Adrenal gland (tissue), 12 donors: ENCODE results near the gene MYO7A. TPM values are rescaled to one million over a fixed set of nuclear protein-coding genes. Genes with fewer than 3 reads are reported as not detected.

Experiments
- DNase-seq, 7 donors: peaks; one replicate each; pipeline ENCODE4 v3.0.0-alpha.2; 2019 to 2020
- H3K27ac ChIP-seq, 5 donors: fragments of 200-600 bp; sonication (generic) in 4 of 5; 1 replicate in 3 of 5; 2 replicates in 2 of 5; pipeline versions ENCODE4 v1.5.1 to v1.8.0; 2016 to 2020; ENCODE audit warnings: mild to moderate bottlenecking in 1 of 5
- H3K27me3 ChIP-seq: fragments of 200-600 bp; 2 replicates; pipeline ENCODE4 v1.8.0; 2021
- H3K36me3 ChIP-seq, 2 donors: fragments of 200-600 bp; replicated peaks in 1 of 2; 1 replicate in 1 of 2; 2 replicates in 1 of 2; pipeline versions ENCODE4 v1.5.1 to v1.8.0; 2018 to 2022
- H3K4me1 ChIP-seq, 2 donors: fragments of 200-600 bp; replicated peaks in 1 of 2; 1 replicate in 1 of 2; 2 replicates in 1 of 2; pipeline versions ENCODE4 v1.5.1 to v1.8.0; 2018 to 2021
- H3K4me3 ChIP-seq, 4 donors: fragments of 200-600 bp; sonication (generic) in 3 of 4; one replicate each; pipeline ENCODE4 v1.5.1; 2016 to 2018
- H3K9me3 ChIP-seq, 3 donors: fragments of 200-600 bp; sonication (generic) in 1 of 3; replicated peaks in 1 of 3; 1 replicate in 2 of 3; 2 replicates in 1 of 3; pipeline versions ENCODE4 v1.5.1 to v1.8.0; 2016 to 2021
- CTCF ChIP-seq, 6 experiments: fragments of 450-650 bp in 4 of 6; fragments of 200-600 bp in 2 of 6; sonication (generic) in 1 of 6; IDR thresholded peaks; 1 replicate in 5 of 6; 2 replicates in 1 of 6; pipeline versions ENCODE4 v1.5.1 to v1.8.0; 2016 to 2021; ENCODE audit warnings: antibody characterized with exemption in 6 of 6, mild to moderate bottlenecking in 2 of 6, moderate library complexity in 1 of 6
- POLR2A ChIP-seq, 2 donors: fragments of 450-650 bp; IDR thresholded peaks; one replicate each; pipeline ENCODE4 v1.6.1; 2017; ENCODE audit warnings: antibody characterized with exemption in 2 of 2, mild to moderate bottlenecking in 2 of 2, moderate library complexity in 1 of 2
- WGBS, 4 donors: extraction: QIAGEN DNeasy Blood & Tissue Kit in 2 of 4; methylation state at CpG; one replicate each; pipeline versions ENCODE4 v1.1.5 to v1.1.7; 2013 to 2017; 5-methylcytosine and 5-hydroxymethylcytosine counted together
- intact Hi-C, 2 donors: fragments of 100-400 bp; cut with DNase I; formaldehyde crosslinking; loops; one replicate each; pipeline versions ENCODE4 v1.14.1 to v1.15.0; 2022 to 2023
- polyA plus RNA-seq, 3 donors: library from polyadenylated mRNA; stranded (reverse); fragments of 200-250 nt in 2 of 3; fragments of 350-450 nt in 1 of 3; fragmentation: Illumina TruSeq in 1 of 3; extraction: RNeasy Lipid Tissue Mini Kit (QIAGEN cat#74804) in 1 of 3; gene quantifications; one replicate each; pipeline ENCODE4 v1.2.3, GENCODE V29; 2013 to 2014
- total RNA-seq, 9 donors: library from RNA; depleted of rRNA in 4 of 9; stranded (reverse); fragments of >200 nt in 4 of 9; fragments of 120-200 nt in 1 of 9; fragmentation: NEBNext Ultra II Directional in 1 of 9; extraction: Animal tissue kit (Norgen Biotek cat#: 25700) in 1 of 9; gene quantifications; one replicate each; pipeline versions ENCODE4 v1.1.0 to v1.2.4, GENCODE V29; 2013 to 2023
- donor health status: healthy with polysubstance abuse.
- donor health status: Bipolar disorder and iron deficiency.
- donor health status: DM: yes; HTN: yes; CAD: no.
- donor health status: DM: no; HTN: no; CAD: no.
- donor health status: DM: no; HTN: no; CAD: no.
- donor health status: DM: yes; HTN: yes; CAD: no.

Gene MYO7A
- total and polyA plus RNA-seq, 12 donors, result 5.5 to 175 (median 91.6) TPM

DNA sequence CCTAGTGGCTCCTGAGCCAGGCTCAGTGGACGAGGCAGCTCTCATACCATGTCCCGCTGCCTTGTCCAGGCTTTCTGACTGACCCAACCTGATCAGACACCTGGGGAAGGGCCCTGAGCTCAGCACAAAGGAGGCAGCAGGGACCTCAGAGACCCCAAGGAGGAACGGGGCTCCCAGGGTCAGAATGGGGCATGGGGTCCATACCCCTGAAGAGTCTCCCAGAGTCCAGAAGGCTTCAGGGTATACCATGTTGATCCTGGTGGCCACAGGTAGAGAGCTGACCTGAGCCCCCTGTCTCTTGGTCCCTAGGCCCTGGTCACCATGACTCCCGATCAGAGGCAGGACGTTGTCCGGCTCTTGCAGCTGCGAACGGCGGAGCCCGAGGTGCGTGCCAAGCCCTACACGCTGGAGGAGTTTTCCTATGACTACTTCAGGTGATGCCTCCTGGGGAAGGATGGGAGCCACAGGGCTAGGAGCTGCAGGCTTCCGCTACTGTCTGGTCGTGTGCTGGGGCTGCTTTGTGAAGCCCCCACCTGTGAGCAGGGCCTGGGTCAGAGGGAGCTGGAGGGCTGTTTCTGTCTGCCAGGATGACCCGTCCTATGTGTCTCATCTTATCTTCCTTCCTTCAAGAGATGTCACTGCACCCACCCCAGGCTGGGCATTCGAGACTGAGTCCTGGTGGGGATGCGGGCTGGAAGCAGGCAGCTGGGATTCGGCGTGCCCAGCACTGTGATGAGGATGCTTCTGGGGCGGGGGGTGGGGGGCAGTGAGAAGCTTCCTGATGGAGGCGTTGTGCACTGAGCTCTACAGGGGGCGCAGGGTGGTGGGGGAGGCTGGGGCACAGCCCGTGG is 74.2 kb downstream of the MYO7A start:
- TF ChIP-seq POLR2A (IDR thresholded peaks at IDR 0.05), result no peak
- no peak for TF ChIP-seq CTCF (IDR thresholded peaks at IDR 0.05)
- peaks cover 0 to 57% of the 10 kb centered on the region in 2 donors for H3K36me3 ChIP-seq
- peaks cover 0 to 12% of the 10 kb centered on the region in 2 donors for H3K4me1 ChIP-seq
- 93 to 95% (median 94%) methylated on average over 3 to 23 of the region's 23 CpGs for WGBS, 4 donors
- no peak overlapping the region for H3K4me3 ChIP-seq
- intact Hi-C loops, result loop anchor here (5.0 to 10.0 kb wide), 2 partner anchors 340 to 343 kb away; no protein-coding TSS in a partner anchor
- H3K27me3 ChIP-seq, result no peaks in the 10 kb centered on the region
- no peaks in the 10 kb centered on the region for H3K9me3 ChIP-seq
- no peak overlapping the region for H3K27ac ChIP-seq
- peak in 5 of 7 donors; percentile 2 to 39 (median 11) for DNase-seq

DNA sequence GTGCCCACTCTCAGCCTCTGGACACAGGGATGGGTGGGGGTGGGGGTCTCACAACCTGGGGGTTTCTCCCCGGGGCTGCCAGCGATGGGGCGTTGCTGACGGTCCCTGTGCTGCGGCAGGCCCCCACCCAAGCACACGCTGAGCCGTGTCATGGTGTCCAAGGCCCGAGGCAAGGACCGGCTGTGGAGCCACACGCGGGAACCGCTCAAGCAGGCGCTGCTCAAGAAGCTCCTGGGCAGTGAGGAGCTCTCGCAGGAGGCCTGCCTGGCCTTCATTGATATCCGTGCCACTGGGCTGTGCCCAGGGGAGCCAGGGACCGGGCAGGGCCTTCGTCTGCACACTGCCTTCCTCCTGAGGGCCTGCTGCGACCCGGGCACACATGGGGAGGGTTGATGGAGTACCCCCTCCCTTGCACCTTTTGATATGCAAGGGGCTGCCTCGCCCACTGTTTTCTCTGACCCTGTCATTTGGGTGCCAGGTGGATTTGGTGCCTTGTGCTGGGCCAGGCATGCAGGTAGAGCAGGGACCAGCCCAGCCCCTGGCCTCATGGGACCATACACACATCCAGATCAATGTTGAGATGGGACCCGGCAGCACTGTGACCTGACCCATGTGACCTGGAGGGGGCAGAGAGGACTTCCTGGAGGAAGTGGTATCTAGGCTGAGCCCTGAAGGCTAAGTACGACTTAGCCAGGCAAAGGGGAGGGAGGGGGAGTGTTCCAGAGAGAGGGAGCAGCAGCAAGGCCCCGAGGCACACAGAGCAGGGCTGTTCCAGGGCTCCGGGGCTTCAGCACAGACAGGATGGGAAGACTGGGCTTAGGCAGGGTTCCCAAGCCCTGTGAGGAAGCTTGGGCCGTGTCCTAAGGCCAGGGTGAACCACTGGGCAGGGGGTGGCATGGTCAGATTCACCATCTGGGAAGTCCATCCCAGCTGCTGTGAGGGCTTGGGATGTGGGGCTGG is 75.2 kb downstream of the MYO7A start:
- Histone ChIP-seq H3K27ac (no peak overlapping the region), H3K27me3 (no peaks in the 10 kb centered on the region), H3K4me3 (no peak overlapping the region), H3K36me3 (peaks cover 0 to 60% of the 10 kb centered on the region in 2 donors), H3K9me3 (no peaks in the 10 kb centered on the region), H3K4me1 (peaks cover 0 to 12% of the 10 kb centered on the region in 2 donors)
- DNase-seq, result peak in 3 of 7 donors; percentile 11 to 41 (median 16)
- intact Hi-C loops, result loop anchor here (5.0 to 10.0 kb wide), 2 partner anchors 339 to 342 kb away; no protein-coding TSS in a partner anchor
- TF ChIP-seq POLR2A (IDR thresholded peaks at IDR 0.05) (no peak), CTCF (IDR thresholded peaks at IDR 0.05) (no peak)
- 88 to 93% (median 89%) methylated on average over 18 to 25 of the region's 25 CpGs for WGBS, 4 donors

GRCh38 chr11:77203901-77204753 is 76.1 kb downstream of the MYO7A start:
- intact Hi-C loops, result loop anchor here (5.0 to 10.0 kb wide), 2 partner anchors 338 to 341 kb away; no protein-coding TSS in a partner anchor
- peak in 2 of 7 donors; percentile 13 to 48 for DNase-seq
- H3K27ac ChIP-seq, result no peak overlapping the region
- H3K9me3 ChIP-seq, result no peaks in the 10 kb centered on the region
- H3K36me3 ChIP-seq, result peaks cover 0 to 65% of the 10 kb centered on the region in 2 donors
- WGBS, 4 donors, result 87 to 91% (median 89%) methylated on average over 9 to 20 of the region's 20 CpGs
- TF ChIP-seq CTCF (IDR thresholded peaks at IDR 0.05), result no peak
- no peak for TF ChIP-seq POLR2A (IDR thresholded peaks at IDR 0.05)
- H3K27me3 ChIP-seq, result no peaks in the 10 kb centered on the region
- H3K4me3 ChIP-seq, result no peak overlapping the region
- H3K4me1 ChIP-seq, result peaks cover 0 to 5% of the 10 kb centered on the region in 2 donors
